ENCODE results near the gene MLLT6.

Gene MLLT6

GRCh38 chr17:38703742-38704605 is 1.1 kb upstream of the MLLT6 start:
- TF ChIP-seq CTCF (IDR thresholded peaks at IDR 0.05; ENCODE audit: control insufficient read depth, extremely low read depth, insufficient read depth): no peak
- H3K4me3 ChIP-seq (ENCODE audit: low read depth, low read length): peak overlapping the region; percentile 84
- DNase-seq (ENCODE audit: low read depth): peak; percentile 75

- TF ChIP-seq CTCF (IDR thresholded peaks at IDR 0.05; ENCODE audit: control insufficient read depth, extremely low read depth, insufficient read depth): no peak
- DNase-seq (ENCODE audit: low read depth): no peak
- peak overlapping the region; percentile 84 for H3K4me3 ChIP-seq (ENCODE audit: low read depth, low read length)
Measured at GRCh38 chr17:38705523-38705802, 390 bp downstream of the MLLT6 start.

- DNase-seq (ENCODE audit: low read depth): no peak
- H3K4me3 ChIP-seq (ENCODE audit: low read depth, low read length): peak overlapping the region; percentile 84
- no peak for TF ChIP-seq CTCF (IDR thresholded peaks at IDR 0.05; ENCODE audit: control insufficient read depth, extremely low read depth, insufficient read depth)
Measured at GRCh38 chr17:38705803-38706504, 881 bp downstream of the MLLT6 start.

- no peak for TF ChIP-seq CTCF (IDR thresholded peaks at IDR 0.05; ENCODE audit: control insufficient read depth, extremely low read depth, insufficient read depth)
- no peak for DNase-seq (ENCODE audit: low read depth)
- peak overlapping the region; percentile 84 for H3K4me3 ChIP-seq (ENCODE audit: low read depth, low read length)
Measured at GRCh38 chr17:38706505-38707216, 1.6 kb downstream of the MLLT6 start.

GRCh38 chr17:38707678-38708351 is 2.7 kb downstream of the MLLT6 start:
- H3K4me3 ChIP-seq (ENCODE audit: low read depth, low read length): no peak overlapping the region
- DNase-seq (ENCODE audit: low read depth): no peak
- TF ChIP-seq CTCF (IDR thresholded peaks at IDR 0.05; ENCODE audit: control insufficient read depth, extremely low read depth, insufficient read depth): no peak

- DNase-seq (ENCODE audit: low read depth): no peak
- no peak overlapping the region for H3K4me3 ChIP-seq (ENCODE audit: low read depth, low read length)
- TF ChIP-seq CTCF (IDR thresholded peaks at IDR 0.05; ENCODE audit: control insufficient read depth, extremely low read depth, insufficient read depth): no peak
Measured at GRCh38 chr17:38709104-38709820, 4.2 kb downstream of the MLLT6 start.
